HFFc6 (cell line): Measurements from ENCODE around the gene CRIP3. TPM values are rescaled to one million over a fixed set of nuclear protein-coding genes. Genes with fewer than 3 reads are reported as not detected.

Experiments used
- DNase-seq: peaks from one replicate; pipeline ENCODE4 v3.0.0-alpha.2; 2018
- H3K27ac Mint-ChIP-seq: 2 replicates; pipeline ENCODE4 v1.8.0; 2020; ENCODE audit warnings: mild to moderate bottlenecking, mixed read lengths
- H3K27me3 Mint-ChIP-seq: 2 replicates; pipeline ENCODE4 v1.8.0; 2021; ENCODE audit warnings: mild to moderate bottlenecking, moderate library complexity, mixed read lengths; ENCODE audit not compliant: insufficient read depth
- H3K36me3 Mint-ChIP-seq: 2 replicates; pipeline ENCODE4 v1.8.0; 2021; ENCODE audit warnings: low read depth, mixed read lengths
- H3K4me1 Mint-ChIP-seq: 2 replicates; pipeline ENCODE4 v1.8.0; 2020; ENCODE audit warnings: low read depth, mixed read lengths
- H3K4me3 Mint-ChIP-seq: 2 replicates; pipeline ENCODE4 v1.8.0; 2020; ENCODE audit warnings: mild to moderate bottlenecking, moderate library complexity, mixed read lengths
- H3K9me3 Mint-ChIP-seq: 2 replicates; pipeline ENCODE4 v1.8.0; 2020; ENCODE audit warnings: mild to moderate bottlenecking, mixed read lengths
- total RNA-seq, 6 experiments: library from RNA; stranded (reverse); fragmentation: NEBNext Ultra II Directional; extraction: Animal tissue kit (Norgen Biotek cat#: 25700); gene quantifications; 2 replicates in 1 of 6; 3 replicates in 5 of 6; pipeline ENCODE4 v1.2.3, GENCODE V29; 2021
- TF ChIP-seq, protein P1 (sequence below): fragments of 200-600 bp; sonication (generic); IDR thresholded peaks from 2 replicates; pipeline ENCODE4 v1.5.0; 2021; ENCODE audit warnings: antibody characterized with exemption, mild to moderate bottlenecking

CRIP3 gene
- total RNA-seq, 6 experiments from 2014 or later: not detected

DNA sequence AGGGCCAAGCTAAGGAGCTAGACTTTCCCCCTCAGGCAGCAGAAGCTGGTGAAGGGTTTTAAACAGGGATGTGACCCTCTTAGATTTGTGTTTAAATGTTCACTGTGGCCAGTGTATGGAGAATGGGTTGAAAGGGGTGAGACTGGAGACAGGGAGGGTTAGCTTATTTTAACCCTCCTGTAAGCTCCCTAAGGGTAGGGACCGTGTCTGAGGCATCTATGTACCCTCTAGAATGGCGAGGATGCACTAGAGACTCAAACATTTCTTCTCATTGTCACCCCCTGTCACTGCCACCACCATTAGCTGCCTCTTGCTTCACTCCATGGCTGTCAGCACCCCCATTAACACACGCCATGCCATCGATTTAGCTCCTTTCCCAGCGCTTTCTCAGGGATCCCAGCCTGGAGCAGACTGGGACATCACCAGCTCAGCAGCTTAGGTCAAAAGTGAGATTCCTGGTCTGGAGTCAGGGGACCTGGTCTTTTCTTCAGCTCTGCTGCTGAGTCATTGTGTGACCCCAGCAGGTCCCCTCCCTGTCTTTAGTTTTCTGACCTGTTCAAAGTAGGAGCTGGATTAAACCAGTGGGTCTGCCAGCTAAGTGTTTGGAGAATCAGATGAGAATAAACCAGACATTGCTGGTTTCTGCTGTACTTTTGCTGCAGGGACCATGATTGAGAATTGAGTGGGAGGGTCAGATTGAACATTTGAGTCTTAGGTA, 11.7 kb downstream of the CRIP3 start:
- H3K36me3 Mint-ChIP-seq: no peaks in the 10 kb centered on the region
- H3K4me3 Mint-ChIP-seq: no peak overlapping the region
- peaks cover 36% of the 10 kb centered on the region for H3K27me3 Mint-ChIP-seq
- DNase-seq: no peak
- H3K9me3 Mint-ChIP-seq: no peaks in the 10 kb centered on the region
- no peak overlapping the region for H3K27ac Mint-ChIP-seq
- H3K4me1 Mint-ChIP-seq: peaks cover 6% of the 10 kb centered on the region; the same call in 1 of the 2 replicates
- TF ChIP-seq, protein P1, sequence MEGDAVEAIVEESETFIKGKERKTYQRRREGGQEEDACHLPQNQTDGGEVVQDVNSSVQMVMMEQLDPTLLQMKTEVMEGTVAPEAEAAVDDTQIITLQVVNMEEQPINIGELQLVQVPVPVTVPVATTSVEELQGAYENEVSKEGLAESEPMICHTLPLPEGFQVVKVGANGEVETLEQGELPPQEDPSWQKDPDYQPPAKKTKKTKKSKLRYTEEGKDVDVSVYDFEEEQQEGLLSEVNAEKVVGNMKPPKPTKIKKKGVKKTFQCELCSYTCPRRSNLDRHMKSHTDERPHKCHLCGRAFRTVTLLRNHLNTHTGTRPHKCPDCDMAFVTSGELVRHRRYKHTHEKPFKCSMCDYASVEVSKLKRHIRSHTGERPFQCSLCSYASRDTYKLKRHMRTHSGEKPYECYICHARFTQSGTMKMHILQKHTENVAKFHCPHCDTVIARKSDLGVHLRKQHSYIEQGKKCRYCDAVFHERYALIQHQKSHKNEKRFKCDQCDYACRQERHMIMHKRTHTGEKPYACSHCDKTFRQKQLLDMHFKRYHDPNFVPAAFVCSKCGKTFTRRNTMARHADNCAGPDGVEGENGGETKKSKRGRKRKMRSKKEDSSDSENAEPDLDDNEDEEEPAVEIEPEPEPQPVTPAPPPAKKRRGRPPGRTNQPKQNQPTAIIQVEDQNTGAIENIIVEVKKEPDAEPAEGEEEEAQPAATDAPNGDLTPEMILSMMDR: no peak

DNA sequence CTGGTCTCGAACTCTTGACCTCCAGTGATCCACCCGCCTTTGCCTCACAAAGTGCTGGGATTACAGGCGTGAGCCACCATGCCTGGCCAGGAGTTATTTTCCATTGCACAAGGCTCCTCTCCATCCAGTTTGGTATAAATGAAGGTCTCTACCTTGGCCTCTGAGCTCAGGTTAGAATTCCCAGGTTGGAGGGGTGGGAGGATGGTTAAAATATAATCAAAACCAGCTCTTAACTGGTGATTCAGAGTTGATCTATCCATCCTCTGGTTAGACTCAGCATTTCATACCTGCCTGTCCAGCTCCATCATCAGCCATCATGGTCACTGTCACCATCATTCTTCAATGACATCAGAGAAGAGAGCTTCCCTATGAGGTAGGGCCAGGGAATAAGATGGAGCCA, 13.2 kb downstream of the CRIP3 start:
- Mint-ChIP-seq H3K4me3 (no peak overlapping the region), H3K4me1 (peaks cover 6% of the 10 kb centered on the region; the same call in 1 of the 2 replicates), H3K36me3 (no peaks in the 10 kb centered on the region), H3K27me3 (peaks cover 24% of the 10 kb centered on the region), H3K27ac (no peak overlapping the region), H3K9me3 (no peaks in the 10 kb centered on the region)
- DNase-seq: no peak
- TF ChIP-seq, protein P1: no peak

DNA sequence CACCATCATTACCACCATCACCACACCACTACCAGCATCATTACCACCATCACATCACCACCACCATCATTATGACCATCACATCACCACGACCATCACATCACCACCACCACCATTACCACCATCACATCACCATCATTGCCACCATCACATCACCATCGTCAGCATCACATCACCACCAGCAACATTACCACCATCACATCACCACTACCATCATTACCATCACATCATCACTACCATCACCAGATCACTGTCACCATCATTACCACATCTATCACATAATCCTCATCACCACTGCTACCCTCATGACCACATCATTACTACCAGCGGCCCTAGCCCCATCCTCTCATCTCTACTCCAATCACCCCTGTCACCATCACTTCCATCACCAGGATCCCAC, 14.1 kb downstream of the CRIP3 start:
- H3K4me1 Mint-ChIP-seq: no peaks in the 10 kb centered on the region
- H3K27me3 Mint-ChIP-seq: peaks cover 23% of the 10 kb centered on the region
- H3K36me3 Mint-ChIP-seq: no peaks in the 10 kb centered on the region
- H3K27ac Mint-ChIP-seq: no peak overlapping the region
- TF ChIP-seq, protein P1: no peak
- DNase-seq: no peak
- no peaks in the 10 kb centered on the region for H3K9me3 Mint-ChIP-seq
- no peak overlapping the region for H3K4me3 Mint-ChIP-seq

DNA sequence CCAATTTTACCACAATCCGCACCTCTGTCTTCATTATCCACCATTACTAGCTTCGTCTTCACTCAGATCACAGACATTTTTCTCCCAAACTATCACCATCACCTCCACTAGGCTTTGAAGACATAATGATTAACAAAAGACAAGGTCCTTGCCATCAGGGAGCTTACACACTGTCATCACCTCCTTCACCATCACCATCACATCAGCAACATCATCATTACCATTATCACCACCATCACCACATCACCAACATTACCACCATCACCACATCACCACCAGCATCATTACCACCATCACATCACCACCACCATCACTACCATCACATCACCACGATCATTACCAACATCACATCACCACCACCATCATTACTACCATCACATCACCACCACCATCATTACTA, 14.9 kb downstream of the CRIP3 start:
- no peaks in the 10 kb centered on the region for H3K36me3 Mint-ChIP-seq
- no peaks in the 10 kb centered on the region for H3K9me3 Mint-ChIP-seq
- no peak for DNase-seq
- no peak overlapping the region for H3K4me3 Mint-ChIP-seq
- H3K27me3 Mint-ChIP-seq: peaks cover 19% of the 10 kb centered on the region
- no peak overlapping the region for H3K27ac Mint-ChIP-seq
- H3K4me1 Mint-ChIP-seq: no peaks in the 10 kb centered on the region
- TF ChIP-seq, protein P1: no peak

DNA sequence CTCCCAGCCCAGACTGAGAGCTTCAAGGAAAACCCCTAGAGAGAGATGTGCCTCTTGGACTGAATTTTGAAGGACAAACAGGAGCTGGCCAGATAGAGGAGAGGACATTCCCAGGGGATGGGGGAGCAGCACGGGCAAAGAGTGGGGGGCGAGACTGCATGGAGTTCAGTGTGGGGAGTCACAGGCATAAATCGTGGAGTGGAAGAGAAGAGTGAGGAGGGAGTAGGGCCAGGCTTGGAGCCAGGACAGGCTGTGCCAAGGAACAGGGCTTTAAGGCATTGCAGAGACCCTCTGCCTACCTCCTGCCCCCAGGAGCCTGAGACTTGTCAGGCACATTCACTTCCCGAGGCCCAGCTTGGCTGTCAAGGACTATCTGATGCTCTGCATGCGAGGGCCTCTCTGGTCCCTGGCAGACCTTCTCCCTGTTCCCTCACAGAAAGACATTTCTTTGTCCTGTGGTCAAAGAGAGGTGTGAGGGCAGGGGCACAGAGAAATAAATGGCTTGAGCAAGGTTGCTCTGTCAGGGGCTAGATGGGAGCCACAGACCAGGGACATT, 15.8 kb downstream of the CRIP3 start:
- no peaks in the 10 kb centered on the region for H3K36me3 Mint-ChIP-seq

More for the DNA sequence above, 15.8 kb downstream of the CRIP3 start:
- DNase-seq: no peak
- TF ChIP-seq, protein P1: no peak
- no peak overlapping the region for H3K27ac Mint-ChIP-seq
- no peak overlapping the region for H3K4me3 Mint-ChIP-seq
- H3K9me3 Mint-ChIP-seq: no peaks in the 10 kb centered on the region
- peaks cover 21% of the 10 kb centered on the region for H3K27me3 Mint-ChIP-seq
- H3K4me1 Mint-ChIP-seq: no peaks in the 10 kb centered on the region
